HEK293 (cell line): ENCODE data around the gene TBC1D24.

Source experiments
- CTCF ChIA-PET: fragments of 350-600 bp; formaldehyde crosslinking; extraction: SDS; loops from one replicate; lab custom pipeline; 2021; ENCODE audit warnings: antibody characterized with exemption; lab: Yijun Ruan, JAX
- POLR2A ChIA-PET: fragments of 300-600 bp; formaldehyde crosslinking; extraction: SDS; loops from one replicate; lab custom pipeline; 2020; ENCODE audit warnings: antibody characterized with exemption, inconsistent platforms; lab: Yijun Ruan, JAX
- H3K27ac ChIP-seq: fragments of 200-500 bp; sonication (Bioruptor generic); 2 replicates; pipeline ENCODE4 v1.5.1; 2014; ENCODE audit warnings: low read depth, low read length, control low read depth, inconsistent platforms; ENCODE audit errors: extremely low read depth
- H3K36me3 ChIP-seq, 2 experiments: fragments of 200-500 bp in 1 of 2; sonication (Bioruptor generic) in 1 of 2; 1 replicate in 1 of 2; 2 replicates in 1 of 2; pipeline ENCODE4 v1.5.1; 2014 to 2017; ENCODE audit warnings: inconsistent platforms in 2 of 2, low read length in 2 of 2; ENCODE audit not compliant: control insufficient read depth in 2 of 2, insufficient read depth in 1 of 2
- H3K4me1 ChIP-seq: fragments of 200-500 bp; sonication (Bioruptor generic); 2 replicates; pipeline ENCODE4 v1.5.1; 2014; ENCODE audit warnings: mild to moderate bottlenecking, low read length, inconsistent platforms; ENCODE audit not compliant: control insufficient read depth, insufficient read depth
- H3K4me3 ChIP-seq: 2 replicates; pipeline ENCODE4 v1.5.1; 2011; ENCODE audit warnings: low read depth, mild to moderate bottlenecking, control low read depth, low read length, moderate library complexity
- H3K9me3 ChIP-seq: fragments of 200-500 bp; sonication (Bioruptor generic); 2 replicates; pipeline ENCODE4 v1.5.1; 2014; ENCODE audit warnings: low read depth, low read length, inconsistent platforms; ENCODE audit not compliant: control insufficient read depth, insufficient read depth
- KLF8 ChIP-seq: fragments of 450-650 bp; formaldehyde crosslinking; IDR thresholded peaks from 2 replicates; pipeline ENCODE4 v1.5.1; 2016; ENCODE audit warnings: missing biosample characterization, missing genetic modification characterization
- OSR2 ChIP-seq: fragments of 450-650 bp; formaldehyde crosslinking; IDR thresholded peaks from 2 replicates; pipeline ENCODE4 v1.5.1; 2016; ENCODE audit warnings: missing biosample characterization, missing genetic modification characterization
- SP7 ChIP-seq: fragments of 450-650 bp; formaldehyde crosslinking; IDR thresholded peaks from 2 replicates; pipeline ENCODE4 v1.5.1; 2016; ENCODE audit warnings: missing biosample characterization, missing genetic modification characterization
- WT1 ChIP-seq: fragments of 450-650 bp; formaldehyde crosslinking; IDR thresholded peaks from 2 replicates; pipeline ENCODE4 v1.5.1; 2016; ENCODE audit warnings: missing biosample characterization, missing genetic modification characterization
- ZBTB20 ChIP-seq: fragments of 450-650 bp; formaldehyde crosslinking; IDR thresholded peaks from 2 replicates; pipeline ENCODE4 v1.5.1; 2016; ENCODE audit warnings: missing biosample characterization, missing genetic modification characterization
- ZBTB48 ChIP-seq: fragments of 450-650 bp; formaldehyde crosslinking; IDR thresholded peaks from 2 replicates; pipeline ENCODE4 v1.5.1; 2016; ENCODE audit warnings: missing biosample characterization, missing genetic modification characterization
- ZBTB7A ChIP-seq: fragments of 450-650 bp; formaldehyde crosslinking; IDR thresholded peaks from 2 replicates; pipeline ENCODE4 v1.5.1; 2016; ENCODE audit warnings: low read depth, missing biosample characterization, missing genetic modification characterization
- ZNF10 ChIP-seq: fragments of 450-650 bp; formaldehyde crosslinking; IDR thresholded peaks from 2 replicates; pipeline ENCODE4 v1.5.1; 2017; ENCODE audit warnings: missing biosample characterization, missing genetic modification characterization
- ZNF2 ChIP-seq: fragments of 450-650 bp; formaldehyde crosslinking; IDR thresholded peaks from 2 replicates; pipeline ENCODE4 v1.5.1; 2016; ENCODE audit warnings: missing biosample characterization, missing genetic modification characterization
- ZNF239 ChIP-seq: fragments of 450-650 bp; formaldehyde crosslinking; IDR thresholded peaks from 2 replicates; pipeline ENCODE4 v1.5.1; 2016; ENCODE audit warnings: missing biosample characterization, missing genetic modification characterization
- ZNF335 ChIP-seq: fragments of 450-650 bp; formaldehyde crosslinking; conservative IDR thresholded peaks from 2 replicates; pipeline ENCODE4 v1.5.1; 2016; ENCODE audit warnings: missing biosample characterization, missing genetic modification characterization
- ZNF341 ChIP-seq: fragments of 450-650 bp; formaldehyde crosslinking; IDR thresholded peaks from 2 replicates; pipeline ENCODE4; 2016; ENCODE audit warnings: low read depth, missing biosample characterization, missing genetic modification characterization
- ZNF514 ChIP-seq: fragments of 450-650 bp; formaldehyde crosslinking; IDR thresholded peaks from 2 replicates; pipeline ENCODE4 v1.5.1; 2016; ENCODE audit warnings: missing biosample characterization, missing genetic modification characterization
- ZNF600 ChIP-seq: fragments of 450-650 bp; formaldehyde crosslinking; IDR thresholded peaks from 2 replicates; pipeline ENCODE4 v1.5.1; 2016; ENCODE audit warnings: missing biosample characterization, missing genetic modification characterization
- ZNF624 ChIP-seq: fragments of 450-650 bp; formaldehyde crosslinking; IDR thresholded peaks from 2 replicates; pipeline ENCODE4 v1.5.1; 2017; ENCODE audit warnings: missing biosample characterization, missing genetic modification characterization
- ZNF629 ChIP-seq: fragments of 450-650 bp; formaldehyde crosslinking; IDR thresholded peaks from 2 replicates; pipeline ENCODE4 v1.5.1; 2017; ENCODE audit warnings: missing biosample characterization, missing genetic modification characterization
- ZNF747 ChIP-seq: fragments of 450-650 bp; formaldehyde crosslinking; IDR thresholded peaks from 2 replicates; pipeline ENCODE4 v1.5.1; 2016; ENCODE audit warnings: missing biosample characterization, missing genetic modification characterization
- TF ChIP-seq, protein P1 (sequence below): fragments of 450-650 bp; formaldehyde crosslinking; IDR thresholded peaks from 2 replicates; pipeline ENCODE4 v1.5.1; 2016; ENCODE audit warnings: missing biosample characterization, missing genetic modification characterization
- TF ChIP-seq, protein P2 (sequence below): fragments of 450-650 bp; formaldehyde crosslinking; IDR thresholded peaks from 2 replicates; pipeline ENCODE4 v1.5.1; 2016; ENCODE audit warnings: missing biosample characterization, missing genetic modification characterization, borderline replicate concordance
- TF ChIP-seq, protein P3 (sequence below): fragments of 450-650 bp; formaldehyde crosslinking; IDR thresholded peaks from 2 replicates; pipeline ENCODE4 v1.5.1; 2016; ENCODE audit warnings: missing biosample characterization, missing genetic modification characterization
- TF ChIP-seq, protein P4 (sequence below): fragments of 450-650 bp; formaldehyde crosslinking; IDR thresholded peaks from 2 replicates; pipeline ENCODE4 v1.5.1; 2016; ENCODE audit warnings: missing biosample characterization, missing genetic modification characterization

TBC1D24 gene

DNA sequence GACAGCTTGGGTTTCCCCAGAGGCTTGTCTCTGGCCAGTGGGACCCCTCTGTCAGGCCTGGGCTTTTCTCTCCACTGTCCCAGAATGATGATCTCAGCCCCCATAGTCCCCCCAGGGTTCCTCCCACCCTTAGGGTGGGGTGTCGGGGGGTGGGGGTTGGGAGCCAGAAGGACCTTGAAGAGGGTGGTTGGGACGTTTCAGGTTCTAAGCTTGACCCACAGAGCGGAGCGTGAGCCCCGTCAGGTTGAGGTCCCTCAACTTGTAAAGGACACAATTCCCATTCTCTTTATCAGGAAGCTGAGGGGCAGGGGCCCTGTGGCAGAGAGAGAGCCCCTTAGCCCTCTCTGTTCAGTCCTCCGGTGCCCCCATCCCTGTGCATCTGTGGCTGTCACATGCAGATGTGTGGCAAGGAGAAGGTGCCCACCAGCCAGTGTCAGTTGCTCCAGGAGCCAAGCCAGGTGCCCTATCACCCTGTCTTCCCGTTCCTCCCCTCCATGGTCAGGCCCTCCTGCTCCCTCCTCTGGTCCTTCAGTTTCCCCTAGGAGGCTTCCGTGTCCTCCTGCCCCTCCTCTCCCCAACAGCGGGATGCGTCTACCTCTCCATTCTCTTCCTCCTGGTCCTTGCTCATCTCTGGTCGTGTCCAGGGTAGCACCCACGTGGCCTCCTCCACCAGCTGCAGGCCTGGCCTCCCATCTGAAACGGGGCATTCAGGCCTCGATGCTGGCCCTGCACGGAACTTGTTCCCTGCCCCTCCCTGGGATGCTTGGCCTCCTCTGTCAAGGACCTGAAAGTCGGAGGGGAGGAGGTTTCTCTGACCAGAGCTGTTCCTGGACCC is 5.3 kb upstream of the TBC1D24 start (continued):
- peak; percentile 21; the same call in 1 of the 2 replicates for TF ChIP-seq ZNF2 (tag by site-specific recombination)
- TF ChIP-seq, protein P1, sequence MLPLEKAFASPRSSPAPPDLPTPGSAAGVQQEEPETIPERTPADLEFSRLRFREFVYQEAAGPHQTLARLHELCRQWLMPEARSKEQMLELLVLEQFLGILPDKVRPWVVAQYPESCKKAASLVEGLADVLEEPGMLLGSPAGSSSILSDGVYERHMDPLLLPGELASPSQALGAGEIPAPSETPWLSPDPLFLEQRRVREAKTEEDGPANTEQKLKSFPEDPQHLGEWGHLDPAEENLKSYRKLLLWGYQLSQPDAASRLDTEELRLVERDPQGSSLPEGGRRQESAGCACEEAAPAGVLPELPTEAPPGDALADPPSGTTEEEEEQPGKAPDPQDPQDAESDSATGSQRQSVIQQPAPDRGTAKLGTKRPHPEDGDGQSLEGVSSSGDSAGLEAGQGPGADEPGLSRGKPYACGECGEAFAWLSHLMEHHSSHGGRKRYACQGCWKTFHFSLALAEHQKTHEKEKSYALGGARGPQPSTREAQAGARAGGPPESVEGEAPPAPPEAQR (tag by site-specific recombination): no peak

DNA sequence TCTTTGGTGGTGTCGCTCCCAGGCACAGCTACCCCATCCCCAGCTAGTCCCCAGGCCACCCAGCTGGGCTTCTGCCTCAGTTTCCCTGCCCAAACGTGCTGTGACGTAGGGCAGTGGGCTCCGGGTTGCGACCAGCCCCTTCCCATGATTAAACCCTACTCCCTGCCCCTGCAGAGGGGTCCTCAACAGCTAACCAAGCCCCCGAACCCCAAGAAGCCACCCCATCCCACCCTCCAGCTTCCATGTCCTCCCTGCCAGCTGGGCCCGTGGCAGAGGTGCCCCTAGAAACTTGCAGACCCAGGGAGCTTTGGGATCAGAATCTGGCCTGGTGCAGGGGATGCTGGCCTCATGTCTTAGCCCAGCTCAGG is 4.7 kb upstream of the TBC1D24 start:
- ChIA-PET POLR2A (interaction anchor here (1.1 to 3.2 kb wide), 4 partner anchors 11 to 219 kb away, joined by 3 to 34 read pairs (median 4); partner anchors contain the start of genes ECI1 and TEDC2), CTCF (interaction anchor here (1.2 to 2.5 kb wide), 2 partner anchors 31 to 40 kb away, joined by 4 to 8 read pairs; no protein-coding TSS in a partner anchor)
- H3K9me3 ChIP-seq: no peaks in the 10 kb centered on the region
- peaks cover 27% of the 10 kb centered on the region for H3K4me1 ChIP-seq
- TF ChIP-seq KLF8 (tag by site-specific recombination) (no peak), ZNF341 (0 out of 2 replicates have a peak, but pooled peaks have one; percentile 2), ZNF239 (tag by site-specific recombination) (no peak)
- TF ChIP-seq, protein P2, sequence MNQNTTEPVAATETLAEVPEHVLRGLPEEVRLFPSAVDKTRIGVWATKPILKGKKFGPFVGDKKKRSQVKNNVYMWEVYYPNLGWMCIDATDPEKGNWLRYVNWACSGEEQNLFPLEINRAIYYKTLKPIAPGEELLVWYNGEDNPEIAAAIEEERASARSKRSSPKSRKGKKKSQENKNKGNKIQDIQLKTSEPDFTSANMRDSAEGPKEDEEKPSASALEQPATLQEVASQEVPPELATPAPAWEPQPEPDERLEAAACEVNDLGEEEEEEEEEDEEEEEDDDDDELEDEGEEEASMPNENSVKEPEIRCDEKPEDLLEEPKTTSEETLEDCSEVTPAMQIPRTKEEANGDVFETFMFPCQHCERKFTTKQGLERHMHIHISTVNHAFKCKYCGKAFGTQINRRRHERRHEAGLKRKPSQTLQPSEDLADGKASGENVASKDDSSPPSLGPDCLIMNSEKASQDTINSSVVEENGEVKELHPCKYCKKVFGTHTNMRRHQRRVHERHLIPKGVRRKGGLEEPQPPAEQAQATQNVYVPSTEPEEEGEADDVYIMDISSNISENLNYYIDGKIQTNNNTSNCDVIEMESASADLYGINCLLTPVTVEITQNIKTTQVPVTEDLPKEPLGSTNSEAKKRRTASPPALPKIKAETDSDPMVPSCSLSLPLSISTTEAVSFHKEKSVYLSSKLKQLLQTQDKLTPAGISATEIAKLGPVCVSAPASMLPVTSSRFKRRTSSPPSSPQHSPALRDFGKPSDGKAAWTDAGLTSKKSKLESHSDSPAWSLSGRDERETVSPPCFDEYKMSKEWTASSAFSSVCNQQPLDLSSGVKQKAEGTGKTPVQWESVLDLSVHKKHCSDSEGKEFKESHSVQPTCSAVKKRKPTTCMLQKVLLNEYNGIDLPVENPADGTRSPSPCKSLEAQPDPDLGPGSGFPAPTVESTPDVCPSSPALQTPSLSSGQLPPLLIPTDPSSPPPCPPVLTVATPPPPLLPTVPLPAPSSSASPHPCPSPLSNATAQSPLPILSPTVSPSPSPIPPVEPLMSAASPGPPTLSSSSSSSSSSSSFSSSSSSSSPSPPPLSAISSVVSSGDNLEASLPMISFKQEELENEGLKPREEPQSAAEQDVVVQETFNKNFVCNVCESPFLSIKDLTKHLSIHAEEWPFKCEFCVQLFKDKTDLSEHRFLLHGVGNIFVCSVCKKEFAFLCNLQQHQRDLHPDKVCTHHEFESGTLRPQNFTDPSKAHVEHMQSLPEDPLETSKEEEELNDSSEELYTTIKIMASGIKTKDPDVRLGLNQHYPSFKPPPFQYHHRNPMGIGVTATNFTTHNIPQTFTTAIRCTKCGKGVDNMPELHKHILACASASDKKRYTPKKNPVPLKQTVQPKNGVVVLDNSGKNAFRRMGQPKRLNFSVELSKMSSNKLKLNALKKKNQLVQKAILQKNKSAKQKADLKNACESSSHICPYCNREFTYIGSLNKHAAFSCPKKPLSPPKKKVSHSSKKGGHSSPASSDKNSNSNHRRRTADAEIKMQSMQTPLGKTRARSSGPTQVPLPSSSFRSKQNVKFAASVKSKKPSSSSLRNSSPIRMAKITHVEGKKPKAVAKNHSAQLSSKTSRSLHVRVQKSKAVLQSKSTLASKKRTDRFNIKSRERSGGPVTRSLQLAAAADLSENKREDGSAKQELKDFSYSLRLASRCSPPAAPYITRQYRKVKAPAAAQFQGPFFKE: no peak
- peak overlapping the region; percentile 43; the same call in 1 of the 2 replicates for H3K27ac ChIP-seq
- H3K36me3 ChIP-seq: no peaks in the 10 kb centered on the region
- no peak overlapping the region for H3K4me3 ChIP-seq

DNA sequence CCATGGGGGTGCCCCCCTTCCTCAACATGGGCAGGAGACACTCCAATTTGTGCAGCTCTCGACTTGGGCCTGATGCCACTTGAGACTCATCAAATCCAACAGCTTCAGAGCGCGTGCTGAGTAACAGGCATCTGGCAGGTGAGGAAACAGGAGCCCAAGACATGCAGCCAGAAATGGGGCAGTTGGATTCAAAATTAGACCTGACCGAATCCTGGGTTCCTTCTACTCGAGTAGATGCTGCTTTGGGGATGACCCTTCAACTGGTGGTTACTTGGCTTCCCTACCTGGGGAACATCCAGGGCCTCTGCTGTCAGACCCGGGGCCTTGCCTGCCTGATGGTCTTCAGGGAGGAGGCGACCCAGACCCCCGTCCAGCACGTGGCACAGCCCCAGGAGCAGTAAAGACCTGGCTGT is 4.3 kb upstream of the TBC1D24 start:
- POLR2A ChIA-PET: interaction anchor here (0.7 to 3.2 kb wide), 6 partner anchors 11 to 234 kb away, joined by 3 to 34 read pairs (median 4); partner anchors contain the start of genes DNASE1L2, ECI1 and TEDC2
- H3K36me3 ChIP-seq: no peaks in the 10 kb centered on the region
- peak overlapping the region; percentile 43; the same call in 1 of the 2 replicates for H3K27ac ChIP-seq
- CTCF ChIA-PET: interaction anchor here (2.5 kb wide), 1 partner anchor 31 kb away, joined by 8 read pairs; no protein-coding TSS in a partner anchor
- H3K4me3 ChIP-seq: no peak overlapping the region
- peaks cover 27% of the 10 kb centered on the region for H3K4me1 ChIP-seq
- no peaks in the 10 kb centered on the region for H3K9me3 ChIP-seq
- TF ChIP-seq ZBTB20 (tag by site-specific recombination): peak; percentile 78
- TF ChIP-seq, protein P3, sequence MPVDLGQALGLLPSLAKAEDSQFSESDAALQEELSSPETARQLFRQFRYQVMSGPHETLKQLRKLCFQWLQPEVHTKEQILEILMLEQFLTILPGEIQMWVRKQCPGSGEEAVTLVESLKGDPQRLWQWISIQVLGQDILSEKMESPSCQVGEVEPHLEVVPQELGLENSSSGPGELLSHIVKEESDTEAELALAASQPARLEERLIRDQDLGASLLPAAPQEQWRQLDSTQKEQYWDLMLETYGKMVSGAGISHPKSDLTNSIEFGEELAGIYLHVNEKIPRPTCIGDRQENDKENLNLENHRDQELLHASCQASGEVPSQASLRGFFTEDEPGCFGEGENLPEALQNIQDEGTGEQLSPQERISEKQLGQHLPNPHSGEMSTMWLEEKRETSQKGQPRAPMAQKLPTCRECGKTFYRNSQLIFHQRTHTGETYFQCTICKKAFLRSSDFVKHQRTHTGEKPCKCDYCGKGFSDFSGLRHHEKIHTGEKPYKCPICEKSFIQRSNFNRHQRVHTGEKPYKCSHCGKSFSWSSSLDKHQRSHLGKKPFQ (tag by site-specific recombination): no peak
- peak; percentile 68; the same call in 1 of the 2 replicates for TF ChIP-seq ZNF600 (tag by site-specific recombination)
- 0 out of 2 replicates have a peak, but pooled peaks have one; percentile 28 for TF ChIP-seq WT1 (tag by site-specific recombination)
- TF ChIP-seq ZNF629: peak; percentile 37; the same call in 1 of the 2 replicates
- TF ChIP-seq ZNF335 (tag by site-specific recombination): no peak
- peak; percentile 53 for TF ChIP-seq SP7 (tag by site-specific recombination)
- TF ChIP-seq ZNF747 (tag by site-specific recombination): no peak
- TF ChIP-seq ZNF624: no peak
- peak; percentile 99 for TF ChIP-seq ZNF10 (tag by site-specific recombination)
- TF ChIP-seq ZNF514: no peak
- TF ChIP-seq ZBTB48 (tag by site-specific recombination): no peak
- peak; percentile 83; the same call in 1 of the 2 replicates for TF ChIP-seq ZBTB7A (tag by site-specific recombination)
- TF ChIP-seq, protein P4, sequence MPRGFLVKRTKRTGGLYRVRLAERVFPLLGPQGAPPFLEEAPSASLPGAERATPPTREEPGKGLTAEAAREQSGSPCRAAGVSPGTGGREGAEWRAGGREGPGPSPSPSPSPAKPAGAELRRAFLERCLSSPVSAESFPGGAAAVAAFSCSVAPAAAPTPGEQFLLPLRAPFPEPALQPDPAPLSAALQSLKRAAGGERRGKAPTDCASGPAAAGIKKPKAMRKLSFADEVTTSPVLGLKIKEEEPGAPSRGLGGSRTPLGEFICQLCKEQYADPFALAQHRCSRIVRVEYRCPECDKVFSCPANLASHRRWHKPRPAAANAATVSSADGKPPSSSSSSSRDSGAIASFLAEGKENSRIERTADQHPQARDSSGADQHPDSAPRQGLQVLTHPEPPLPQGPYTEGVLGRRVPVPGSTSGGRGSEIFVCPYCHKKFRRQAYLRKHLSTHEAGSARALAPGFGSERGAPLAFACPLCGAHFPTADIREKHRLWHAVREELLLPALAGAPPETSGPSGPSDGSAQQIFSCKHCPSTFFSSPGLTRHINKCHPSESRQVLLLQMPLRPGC (tag by site-specific recombination): 0 out of 2 replicates have a peak, but pooled peaks have one; percentile 10
- peak; percentile 62; the same call in 1 of the 2 replicates for TF ChIP-seq OSR2 (tag by site-specific recombination)
